ENCODE data around the gene ABL1. TPM values are rescaled to one million over a fixed set of nuclear protein-coding genes. Genes with fewer than 3 reads are reported as not detected.

Gene ABL1
- total RNA-seq, 4 donors from 2014 or later = 31.3 to 40.4 (median 34.8) TPM

- no peak for TF ChIP-seq POLR2AphosphoS5 (IDR thresholded peaks at IDR 0.05)
- no peak for TF ChIP-seq POLR2A (IDR thresholded peaks at IDR 0.05)
- no peak for TF ChIP-seq CTCF (IDR thresholded peaks at IDR 0.05)
- no peak for TF ChIP-seq EP300 (IDR thresholded peaks at IDR 0.05)
- DNase-seq (ENCODE audit: low spot score in 2 of 2) = no peak
- H3K4me3 ChIP-seq = no peak overlapping the region
- no peaks in the 10 kb centered on the region for H3K36me3 ChIP-seq
- H3K27ac ChIP-seq = no peak overlapping the region
- peaks cover 53% of the 10 kb centered on the region for H3K27me3 ChIP-seq
- no peaks in the 10 kb centered on the region for H3K9me3 ChIP-seq
- 87% methylated on average over 8 of the region's 8 CpGs for WGBS
- peaks cover 7% of the 10 kb centered on the region for H3K4me1 ChIP-seq
Measured at GRCh38 chr9:130915096-130915447, 80.0 kb downstream of the ABL1 start.

GRCh38 chr9:130917168-130917960, 82.3 kb downstream of the ABL1 start:
- Histone ChIP-seq H3K36me3 (no peaks in the 10 kb centered on the region), H3K4me3 (no peak overlapping the region), H3K27ac (no peak overlapping the region), H3K27me3 (peaks cover 69% of the 10 kb centered on the region), H3K4me1 (peaks cover 7% of the 10 kb centered on the region), H3K9me3 (no peaks in the 10 kb centered on the region)
- no peak for TF ChIP-seq EP300 (IDR thresholded peaks at IDR 0.05)
- TF ChIP-seq POLR2AphosphoS5 (IDR thresholded peaks at IDR 0.05) = no peak
- no peak for DNase-seq (ENCODE audit: low spot score in 2 of 2)
- WGBS = 72% methylated on average over 21 of the region's 34 CpGs

GRCh38 chr9:130918101-130918825, 83.2 kb downstream of the ABL1 start:
- Histone ChIP-seq H3K27me3 (peaks cover 74% of the 10 kb centered on the region), H3K27ac (no peak overlapping the region), H3K4me1 (peaks cover 7% of the 10 kb centered on the region), H3K36me3 (no peaks in the 10 kb centered on the region), H3K4me3 (no peak overlapping the region), H3K9me3 (no peaks in the 10 kb centered on the region)
- TF ChIP-seq POLR2AphosphoS5 (IDR thresholded peaks at IDR 0.05) = no peak
- no peak for TF ChIP-seq EP300 (IDR thresholded peaks at IDR 0.05)
- no peak for TF ChIP-seq POLR2A (IDR thresholded peaks at IDR 0.05)
- no peak for TF ChIP-seq CTCF (IDR thresholded peaks at IDR 0.05)
- 38% methylated on average over 5 of the region's 9 CpGs for WGBS
- DNase-seq (ENCODE audit: low spot score in 2 of 2) = no peak

GRCh38 chr9:130918826-130919558, 83.9 kb downstream of the ABL1 start:
- H3K27ac ChIP-seq = no peak overlapping the region
- H3K9me3 ChIP-seq = no peaks in the 10 kb centered on the region
- no peak for TF ChIP-seq EP300 (IDR thresholded peaks at IDR 0.05)
- no peak for TF ChIP-seq POLR2AphosphoS5 (IDR thresholded peaks at IDR 0.05)
- no peak for TF ChIP-seq POLR2A (IDR thresholded peaks at IDR 0.05)
- TF ChIP-seq CTCF (IDR thresholded peaks at IDR 0.05) = no peak
- H3K36me3 ChIP-seq = no peaks in the 10 kb centered on the region
- H3K27me3 ChIP-seq = peaks cover 75% of the 10 kb centered on the region
- no peak for DNase-seq (ENCODE audit: low spot score in 2 of 2)
- 47% methylated on average over 25 of the region's 33 CpGs for WGBS
- peaks cover 7% of the 10 kb centered on the region for H3K4me1 ChIP-seq
- no peak overlapping the region for H3K4me3 ChIP-seq

GRCh38 chr9:130919559-130920145, 84.6 kb downstream of the ABL1 start:
- 80% methylated on average over 1 of the region's 14 CpGs for WGBS
- H3K27me3 ChIP-seq = peaks cover 78% of the 10 kb centered on the region
- H3K4me3 ChIP-seq = no peak overlapping the region
- H3K36me3 ChIP-seq = no peaks in the 10 kb centered on the region
- no peak overlapping the region for H3K27ac ChIP-seq
- H3K9me3 ChIP-seq = no peaks in the 10 kb centered on the region
- TF ChIP-seq POLR2A (IDR thresholded peaks at IDR 0.05) (no peak), EP300 (IDR thresholded peaks at IDR 0.05) (no peak), CTCF (IDR thresholded peaks at IDR 0.05) (no peak), POLR2AphosphoS5 (IDR thresholded peaks at IDR 0.05) (no peak)
- peaks cover 7% of the 10 kb centered on the region for H3K4me1 ChIP-seq
- DNase-seq (ENCODE audit: low spot score in 2 of 2) = no peak

Measured in suprapubic skin (tissue), 4 donors.